Right kidney (tissue), 1 donor: ENCODE results near the gene TM7SF3.
"Not testable (repeated sequence)": the region's sequence is repeated elsewhere in the genome, so short reads cannot be mapped to it uniquely, and the experiment has no call there.

Source experiments
- DNase-seq: peaks from one replicate; pipeline ENCODE4 v3.0.0-alpha.2; 2016

TM7SF3 gene

GRCh38 chr12:27017163-27017823 lies 3.1 kb upstream of the TM7SF3 start:
- DNase-seq: not testable (repeated sequence)

DNA sequence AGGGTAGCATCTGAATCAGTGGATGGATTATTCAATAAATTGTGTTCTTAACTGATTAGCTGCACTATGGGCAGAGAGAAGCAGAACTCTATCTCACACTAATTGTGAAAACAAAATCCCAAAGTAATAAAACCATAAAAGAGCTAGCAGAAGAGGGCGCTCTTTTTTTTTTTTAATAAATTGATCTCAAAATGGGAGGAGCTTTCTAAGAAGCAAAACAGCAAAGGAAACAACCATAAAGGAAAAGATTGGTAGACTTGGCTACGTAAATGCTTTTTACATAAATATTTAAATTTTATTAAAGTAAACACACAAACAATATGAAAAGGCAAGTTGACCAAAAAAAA lies 1.5 kb upstream of the TM7SF3 start:
- DNase-seq: no peak

- no peak for DNase-seq
Observed at GRCh38 chr12:27014859-27015729, 910 bp upstream of the TM7SF3 start.

DNA sequence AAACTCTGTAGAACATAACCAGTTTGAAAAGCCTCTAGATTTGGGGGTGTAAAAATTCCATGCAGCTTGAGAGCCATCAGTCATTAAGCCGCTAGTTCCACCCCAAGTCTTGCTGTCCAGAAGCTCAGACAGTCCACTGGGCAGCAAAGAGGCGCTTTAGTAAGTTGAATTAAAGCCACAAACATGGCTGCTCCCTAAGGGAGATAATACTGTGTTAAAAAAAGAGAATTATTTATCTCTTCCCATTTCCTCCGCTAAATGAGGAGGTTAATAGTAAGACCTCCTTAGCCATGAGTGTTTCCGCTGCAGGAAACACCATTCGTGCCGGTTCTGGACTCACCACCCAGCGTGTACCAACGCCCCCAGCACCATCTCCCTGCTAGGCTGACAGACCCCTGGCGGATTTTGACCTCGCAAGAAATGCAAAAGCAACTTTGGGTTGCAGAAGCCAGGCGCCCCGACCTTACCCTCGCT lies 536 bp downstream of the TM7SF3 start:
- DNase-seq: no peak

DNA sequence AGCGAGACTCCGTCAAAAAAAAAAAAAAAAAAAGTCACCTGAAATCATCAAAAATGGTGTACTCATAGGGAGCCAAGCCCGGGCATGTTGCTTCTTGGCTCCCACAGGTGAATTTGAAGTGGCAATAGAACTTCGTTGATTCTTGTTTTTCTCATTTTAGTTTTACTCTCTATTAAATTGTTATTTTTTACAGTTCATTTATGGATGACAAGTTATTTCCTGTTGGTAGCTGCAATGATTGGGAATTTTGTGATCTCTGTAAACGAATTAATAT lies 1.3 kb downstream of the TM7SF3 start:
- DNase-seq: no peak

DNA sequence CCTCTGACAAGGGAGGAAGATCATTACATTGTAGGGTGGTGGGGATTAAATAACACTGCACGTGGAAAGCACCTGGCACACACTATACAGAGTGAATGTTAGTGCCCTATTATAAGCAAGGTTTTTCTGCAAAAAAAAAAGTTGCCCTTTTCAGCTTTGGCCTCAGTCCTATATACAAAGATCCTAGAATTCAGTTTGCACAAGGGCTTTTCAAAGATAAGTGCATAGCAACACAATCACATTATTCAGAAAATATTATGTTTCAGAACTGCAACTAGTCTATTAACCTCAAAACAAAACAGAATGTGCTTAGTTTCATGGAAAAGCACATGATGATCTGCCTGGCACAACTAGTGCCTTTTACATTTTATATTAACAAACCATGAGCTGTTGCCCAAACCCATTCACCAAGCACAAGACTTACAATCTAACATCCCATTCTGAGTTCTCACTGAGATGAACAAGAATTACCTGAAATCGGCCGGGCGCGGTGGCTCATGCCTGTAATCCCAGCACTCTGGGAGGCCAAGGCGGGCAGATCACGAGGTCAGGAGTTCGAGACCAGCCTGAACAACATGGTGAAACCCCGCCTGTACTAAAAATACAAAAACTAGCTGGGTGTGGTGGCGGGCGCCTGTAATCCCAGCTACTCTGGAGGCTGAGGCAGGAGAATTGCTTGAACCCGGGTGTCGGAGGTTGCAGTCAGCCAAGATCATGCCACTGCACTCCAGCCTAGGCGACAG lies 1.8 kb downstream of the TM7SF3 start:
- DNase-seq: no peak

GRCh38 chr12:27009881-27010301 lies 4.3 kb downstream of the TM7SF3 start:
- no peak for DNase-seq

GRCh38 chr12:27008081-27008480 lies 6.1 kb downstream of the TM7SF3 start:
- DNase-seq: no peak

DNA sequence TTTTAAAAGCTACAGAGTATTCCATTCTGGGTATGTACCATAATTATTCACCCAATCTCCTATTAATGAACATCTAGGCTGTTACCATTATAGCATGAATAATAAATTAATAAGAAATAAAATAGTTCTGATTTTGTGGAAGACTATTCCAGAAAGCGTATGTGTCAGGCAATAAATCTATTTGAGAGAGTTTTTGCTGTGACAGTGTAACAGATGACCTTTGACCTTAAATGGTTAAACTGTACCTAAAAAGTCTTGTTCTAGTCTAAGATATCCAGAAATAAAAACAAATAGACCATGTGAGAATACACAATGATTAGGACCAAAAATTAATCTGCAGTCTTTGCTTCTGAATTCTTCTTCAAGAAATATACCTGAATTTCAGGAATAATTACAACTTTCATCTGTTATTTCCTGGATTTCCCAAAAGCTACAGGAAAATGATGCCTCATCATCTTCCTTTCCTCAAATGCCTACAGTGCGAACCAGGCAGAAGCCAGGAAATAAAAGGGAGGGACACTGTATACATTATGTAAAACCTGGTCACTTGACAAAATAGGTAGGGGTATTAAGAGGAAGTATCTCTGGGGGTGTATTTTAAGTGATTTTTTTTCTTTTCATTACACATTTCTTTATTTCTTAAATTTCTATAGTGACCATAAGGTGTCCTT lies 7.3 kb downstream of the TM7SF3 start:
- DNase-seq: no peak

- no peak for DNase-seq
Observed at GRCh38 chr12:27005495-27005894, 8.7 kb downstream of the TM7SF3 start.

GRCh38 chr12:27003421-27004381 lies 10.5 kb downstream of the TM7SF3 start:
- DNase-seq: no peak

GRCh38 chr12:27002141-27002540 lies 12.0 kb downstream of the TM7SF3 start:
- DNase-seq: no peak

DNA sequence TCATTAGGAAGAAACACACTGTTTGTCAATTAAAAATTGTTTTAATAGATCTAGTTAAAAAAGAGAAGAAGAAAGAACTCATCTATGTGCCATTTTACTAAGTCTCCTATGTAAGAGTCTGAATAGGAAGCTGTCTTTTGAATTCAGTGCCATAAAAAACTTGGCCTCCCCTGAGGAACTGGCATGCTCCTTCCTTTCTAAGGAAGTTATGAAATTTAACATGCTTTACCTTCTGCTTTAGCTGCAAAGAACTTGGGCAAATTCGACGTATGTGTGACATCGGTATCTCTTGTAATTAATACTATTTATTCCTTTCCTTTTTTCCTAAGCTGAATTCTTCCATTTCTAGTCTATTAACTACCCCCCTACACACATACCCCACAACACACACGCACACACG lies 12.5 kb downstream of the TM7SF3 start:
- DNase-seq: no peak

DNA sequence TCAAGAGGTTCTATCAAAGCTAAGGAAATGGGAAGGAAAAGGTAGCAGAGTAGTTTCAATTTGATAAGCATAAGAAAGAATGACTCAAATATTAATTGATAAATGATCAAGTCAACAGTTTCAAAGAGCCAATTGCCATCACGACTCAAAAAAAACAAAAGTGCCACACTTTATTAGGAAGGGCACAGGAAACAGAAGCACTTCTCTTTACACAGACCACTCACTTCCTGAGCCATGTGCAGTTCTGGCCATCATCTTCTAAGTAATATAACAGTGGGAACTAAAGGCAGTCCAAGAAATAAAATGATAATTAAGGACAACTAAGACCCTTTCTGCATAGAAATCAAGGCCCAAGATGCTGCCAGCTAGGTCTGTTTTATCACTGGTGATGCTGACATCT lies 13.2 kb downstream of the TM7SF3 start:
- DNase-seq: no peak

GRCh38 chr12:26997003-26997402 lies 17.2 kb downstream of the TM7SF3 start:
- no peak for DNase-seq

DNA sequence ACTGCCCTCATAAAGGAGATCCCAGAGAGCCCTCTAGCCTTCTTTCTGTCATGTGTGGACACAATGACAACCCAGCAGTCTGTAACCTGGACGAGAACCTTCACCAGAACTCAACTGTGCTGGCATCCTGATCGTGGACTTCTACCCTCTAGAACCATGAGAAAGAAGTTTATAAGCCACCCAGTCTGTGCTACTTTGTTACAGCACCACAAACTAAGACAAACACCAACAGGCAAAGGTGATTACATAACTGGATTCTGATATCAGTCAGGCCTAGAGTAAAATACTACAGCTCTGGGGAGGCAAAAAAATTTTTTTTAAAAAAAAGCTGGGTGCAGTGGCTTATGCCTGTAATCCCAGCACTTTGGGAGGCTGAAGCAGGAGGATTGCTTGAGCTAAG lies 18.5 kb downstream of the TM7SF3 start:
- DNase-seq: no peak

DNA sequence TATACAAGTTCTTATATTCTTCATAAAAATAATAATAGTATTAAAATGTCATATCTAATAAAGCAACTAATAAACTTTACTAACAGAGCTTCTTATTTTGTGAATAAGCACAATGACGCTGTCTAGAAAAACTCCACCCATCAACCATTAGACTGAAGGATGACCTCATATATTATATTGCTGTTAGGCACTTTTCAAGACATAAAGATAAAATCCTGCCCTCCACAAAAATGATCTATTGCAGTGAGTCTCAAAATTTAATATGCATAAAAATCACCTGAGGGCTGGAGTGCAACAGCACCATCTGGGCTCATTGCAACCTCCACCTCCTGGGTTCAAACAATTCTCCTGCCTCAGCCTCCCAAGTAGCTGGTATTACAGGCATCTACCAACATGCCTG lies 20.1 kb downstream of the TM7SF3 start:
- DNase-seq: no peak

DNA sequence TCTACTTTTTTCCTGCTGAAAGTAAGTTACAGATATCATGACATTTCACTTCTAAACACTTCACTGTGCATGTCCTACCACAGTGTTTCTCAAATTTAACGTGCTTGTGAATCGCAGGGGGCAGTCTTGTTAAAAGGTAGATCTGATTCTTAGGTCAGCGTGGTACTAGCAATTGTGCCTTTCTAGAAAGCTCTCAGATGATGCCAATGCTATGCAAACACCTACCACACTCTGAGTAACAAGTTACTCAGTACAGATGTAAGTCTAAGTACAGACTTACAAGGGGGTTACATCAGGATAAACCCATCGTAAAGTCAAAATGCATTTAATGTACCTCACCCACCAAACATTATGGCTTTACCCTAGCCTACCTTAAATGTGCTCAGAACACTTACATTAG lies 22.4 kb downstream of the TM7SF3 start:
- no peak for DNase-seq

DNA sequence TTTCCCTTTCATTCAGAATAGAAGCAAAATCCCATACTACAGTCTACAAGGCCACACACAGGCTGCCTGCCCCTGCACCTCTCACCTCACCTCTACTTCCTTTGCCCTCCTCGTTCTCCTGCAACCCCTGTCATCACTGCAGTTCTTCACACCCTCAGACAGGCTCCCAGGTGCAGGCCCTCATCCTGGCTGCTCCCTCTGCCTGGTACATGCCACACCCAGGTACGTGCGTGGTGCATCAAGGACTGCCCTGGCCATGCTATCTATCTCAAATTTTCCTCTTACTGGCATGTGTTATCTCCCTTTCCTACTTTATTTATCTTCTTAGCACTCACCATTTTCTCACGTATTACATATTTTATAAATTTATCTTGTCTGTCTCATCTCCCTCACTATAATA lies 24.3 kb downstream of the TM7SF3 start:
- DNase-seq: no peak

- DNase-seq: no peak
Observed at GRCh38 chr12:26988703-26989102, 25.5 kb downstream of the TM7SF3 start.

DNA sequence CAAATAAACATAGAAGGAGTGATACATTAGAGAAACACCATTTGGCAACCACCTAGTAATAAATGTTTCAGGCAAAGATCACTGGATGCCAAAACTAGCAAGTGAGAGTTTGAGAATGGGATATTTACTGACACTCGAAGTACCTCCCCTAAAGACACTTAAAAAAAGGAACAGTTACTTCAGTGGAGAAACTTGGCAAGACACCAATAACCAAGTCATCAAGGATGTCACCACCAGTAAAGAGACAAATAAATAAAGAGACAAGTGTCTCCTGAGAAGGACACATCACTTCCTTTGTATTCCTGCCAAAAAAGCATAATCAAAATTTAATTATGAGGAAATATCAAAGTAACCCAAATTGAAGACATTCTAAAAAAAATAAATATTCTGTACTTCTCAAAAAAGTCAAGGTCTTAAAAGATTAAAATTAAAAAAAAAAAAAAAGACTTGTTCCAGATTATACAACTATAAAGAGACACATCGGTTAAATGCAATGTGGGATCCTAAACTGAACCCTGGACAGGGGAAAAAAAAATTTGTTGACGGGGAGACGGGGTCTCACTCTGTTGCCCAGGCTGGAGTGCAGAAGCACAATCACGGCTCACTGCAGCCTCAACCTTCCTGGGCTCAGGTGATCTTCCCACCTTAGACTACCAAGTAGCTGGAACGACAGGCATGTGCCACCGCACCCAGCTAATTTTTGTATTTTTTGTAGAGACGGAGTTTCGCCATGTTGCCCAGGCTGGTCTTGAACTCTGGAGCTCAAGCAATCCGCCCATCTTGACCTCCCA lies 26.4 kb downstream of the TM7SF3 start:
- no peak for DNase-seq
